A673 (cell line): ENCODE data around the gene ZIC5. TPM values are rescaled to one million over a fixed set of nuclear protein-coding genes. Genes with fewer than 3 reads are reported as not detected.

Experiments
- Bru-seq: library from RNA; stranded (reverse); fragments of 400-500 nt; gene quantifications from one replicate; lab custom pipeline; 2021; lab: Mats Ljungman, UMichigan
- BruChase-seq, 2 experiments: library from RNA; stranded (reverse); fragments of 400-500 nt; gene quantifications; one replicate each; lab custom pipeline; 2021; lab: Mats Ljungman, UMichigan
- BruUV-seq: library from RNA; stranded (reverse); fragments of 400-500 nt; replicated peaks from 2 replicates; lab custom pipeline; 2021; lab: Mats Ljungman, UMichigan
- CTCF ChIA-PET: fragments of 300-600 bp; sonication (Branson Sonifier 250); formaldehyde crosslinking; loops from one replicate; lab custom pipeline; 2022; ENCODE audit warnings: antibody characterized with exemption; lab: Charles Lee
- POLR2A ChIA-PET: fragments of 300-600 bp; sonication (Branson Sonifier 250); formaldehyde crosslinking; loops from one replicate; lab custom pipeline; 2022; ENCODE audit warnings: antibody characterized with exemption; ENCODE audit not compliant: low non-redundant PET; lab: Charles Lee
- DNase-seq: peaks from one replicate; pipeline ENCODE4 v3.0.0-alpha.2; 2015; ENCODE audit warnings: low spot score
- H3K27ac ChIP-seq: fragments of 200-600 bp; sonication (generic); 2 replicates; pipeline ENCODE4 v1.5.1; 2016; ENCODE audit warnings: mixed run types, low read depth, mild to moderate bottlenecking, mixed read lengths, antibody characterized with exemption, low read length; ENCODE audit not compliant: poor library complexity, severe bottlenecking
- H3K27me3 ChIP-seq: fragments of 200-600 bp; sonication (generic); replicated peaks from 2 replicates; pipeline ENCODE4 v1.6.1; 2017; ENCODE audit warnings: mixed run types, low read depth, mild to moderate bottlenecking, mixed read lengths, antibody characterized with exemption, low read length; ENCODE audit not compliant: insufficient read depth, poor library complexity
- H3K36me3 ChIP-seq: fragments of 200-600 bp; sonication (generic); 2 replicates; pipeline ENCODE4 v1.6.1; 2016; ENCODE audit warnings: mixed run types, mild to moderate bottlenecking, mixed read lengths, antibody characterized with exemption, low read length; ENCODE audit not compliant: insufficient read depth, poor library complexity, severe bottlenecking
- H3K4me1 ChIP-seq: fragments of 200-600 bp; sonication (generic); 2 replicates; pipeline ENCODE4 v1.6.1; 2017; ENCODE audit warnings: mixed run types, mild to moderate bottlenecking, mixed read lengths, antibody characterized with exemption, low read length; ENCODE audit not compliant: insufficient read depth, poor library complexity, severe bottlenecking
- H3K4me3 ChIP-seq: fragments of 200-600 bp; sonication (generic); 2 replicates; pipeline ENCODE4 v1.5.1; 2016; ENCODE audit warnings: low read depth, mixed run types, mild to moderate bottlenecking, mixed read lengths, low read length; ENCODE audit not compliant: poor library complexity, severe bottlenecking
- H3K9me3 ChIP-seq: fragments of 200-600 bp; sonication (generic); 2 replicates; pipeline ENCODE4 v1.6.1; 2016; ENCODE audit warnings: mixed run types, low read depth, mild to moderate bottlenecking, mixed read lengths, antibody characterized with exemption, low read length; ENCODE audit not compliant: poor library complexity, severe bottlenecking
- CTCF ChIP-seq: fragments of 300-800, 200-600 bp; sonication (generic); conservative IDR thresholded peaks from 2 replicates; pipeline ENCODE4 v1.5.1; 2017; ENCODE audit warnings: low read depth, mild to moderate bottlenecking, antibody characterized with exemption, low read length, moderate library complexity, mixed read lengths
- EZH2 ChIP-seq: fragments of 200-600 bp; sonication (generic); IDR thresholded peaks from 2 replicates; pipeline ENCODE4 v1.6.1; 2017; ENCODE audit warnings: borderline replicate concordance, low read depth, mild to moderate bottlenecking, mixed read lengths, antibody characterized with exemption, low read length; ENCODE audit not compliant: poor library complexity, severe bottlenecking
- intact Hi-C: fragments of 100-400 bp; cut with micrococcal nuclease; formaldehyde crosslinking; loops from one replicate; pipeline ENCODE4 v1.10.0; 2022; ENCODE audit not compliant: unreplicated experiment
- long read RNA-seq: library from polyadenylated mRNA; stranded (forward); transcript quantifications from one replicate; pipeline ENCODE4 v2.0.0, GENCODE V29; 2022
- total RNA-seq: library from RNA; stranded (reverse); gene quantifications from 2 replicates; pipeline ENCODE4 v1.2.3, GENCODE V29; 2021

ZIC5 gene
- total RNA-seq = 23.4 and 25.2 TPM in 2 replicates
- Bru-seq, nascent RNA = percentile 97 among the genes with signal in this experiment
- BruChase-seq, experiment 1, labeled RNA remaining after a 2-hour chase = percentile 98 among the genes with signal in this experiment
- percentile 81 among the genes with signal in this experiment for BruChase-seq, experiment 2, labeled RNA remaining after a 6-hour chase
- long read RNA-seq, full-length matches to known transcripts = 22 of 45 reads
- long read RNA-seq, partial matches to known transcripts = 13 of 45 reads
- long read RNA-seq, other reads (novel, unspliced or antisense) = 10 of 45 reads

DNA sequence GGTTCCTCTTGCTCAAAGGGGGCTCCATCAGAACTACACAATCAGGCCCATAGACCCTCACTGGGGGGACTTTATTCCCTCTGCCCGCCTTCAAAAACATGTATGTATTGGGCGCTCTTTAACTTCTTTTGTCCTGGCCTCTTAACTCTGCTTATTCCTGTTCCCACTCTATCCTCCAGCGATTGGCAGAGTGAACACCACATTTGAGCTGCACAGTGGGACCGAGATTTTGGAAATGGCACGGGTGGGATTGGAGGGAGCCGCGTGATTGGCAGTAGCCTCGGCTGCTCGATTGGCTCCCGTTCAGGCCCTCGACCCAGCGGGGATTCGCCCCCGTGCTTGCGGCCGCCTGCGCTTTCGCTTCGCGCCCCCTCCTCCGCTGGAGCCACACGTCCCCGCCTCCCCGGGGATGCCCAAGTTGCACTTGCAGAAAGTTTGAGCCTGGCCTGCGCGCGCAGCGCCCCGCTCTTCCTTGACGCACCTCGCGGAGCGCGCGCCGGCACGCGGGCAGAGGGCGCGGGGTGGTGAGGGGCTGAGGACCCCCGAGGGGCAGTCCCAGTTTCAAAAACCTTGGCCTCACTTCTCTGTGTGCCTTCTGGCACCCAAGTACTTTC, at the start of gene ZIC5:
TSS of gene ZIC5 (minus strand) at position 192 of the 614 bp plus-strand sequence. CDS start at position 28, 164 bp downstream.
- POLR2A ChIA-PET = interaction anchor here (0.5 to 1.1 kb wide), 3 partner anchors 9 to 496 kb away, joined by 3 to 8 read pairs (median 3); partner anchors contain the start of gene ZIC2
- Histone ChIP-seq H3K4me1 (peaks cover 15% of the 10 kb centered on the region), H3K4me3 (peak within 1 kb of the TSS; percentile 91), H3K27me3 (no peaks in the 10 kb centered on the region), H3K36me3 (peaks cover 15% of the 10 kb centered on the region), H3K27ac (peak within 1 kb of the TSS; percentile 89), H3K9me3 (no peaks in the 10 kb centered on the region)
- CTCF ChIA-PET = interaction anchor here (1.0 kb wide), 1 partner anchor 9 kb away, joined by 3 read pairs; the partner anchor contains the start of gene ZIC2
- intact Hi-C loops = no loop called here
- peak; percentile 98 for DNase-seq
- BruUV-seq = no TSS peak
- TF ChIP-seq CTCF (no peak), EZH2 (no peak)

DNA sequence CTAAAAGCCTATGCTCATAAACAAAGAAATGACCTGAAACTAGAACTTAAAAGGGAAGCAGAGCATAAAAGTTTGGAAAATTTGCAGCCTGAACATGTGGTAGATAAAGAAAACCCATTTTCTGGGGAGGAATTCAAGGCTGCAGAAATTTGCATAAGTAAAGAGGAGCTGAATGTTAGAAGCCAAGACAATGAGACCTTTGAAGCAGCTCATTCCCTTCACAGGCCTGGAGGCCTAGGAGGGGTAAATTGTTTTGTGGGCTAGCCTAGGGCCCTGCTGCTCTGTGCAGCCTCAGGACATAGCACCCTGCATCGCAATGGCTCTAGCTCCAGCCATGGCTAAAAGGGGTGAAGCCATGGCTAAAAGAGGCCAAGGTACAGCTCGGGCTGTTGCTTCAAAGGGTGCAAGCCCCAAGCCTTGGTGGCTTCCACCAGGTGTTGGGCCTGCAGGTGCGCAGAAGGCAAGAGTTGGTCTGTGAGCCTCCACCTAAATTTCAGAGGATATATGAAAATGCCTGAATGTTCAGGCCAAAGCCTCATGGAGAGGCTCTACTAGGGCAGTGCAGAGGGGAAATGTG, 48.3 kb upstream of the ZIC5 start:
- intact Hi-C loops = no loop called here
- H3K36me3 ChIP-seq = no peaks in the 10 kb centered on the region
- H3K4me1 ChIP-seq = no peaks in the 10 kb centered on the region
- H3K27ac ChIP-seq = no peak overlapping the region
- H3K27me3 ChIP-seq = no peaks in the 10 kb centered on the region
- ChIA-PET POLR2A (no interaction called here), CTCF (interaction anchor here (0.7 kb wide), 1 partner anchor 1957 kb away, joined by 4 read pairs; no protein-coding TSS in a partner anchor)
- H3K4me3 ChIP-seq = no peak overlapping the region
- BruUV-seq = no TSS peak
- no peak for DNase-seq
- TF ChIP-seq EZH2 (no peak), CTCF (no peak)
- H3K9me3 ChIP-seq = no peaks in the 10 kb centered on the region

GRCh38 chr13:100014621-100015020, 43.1 kb upstream of the ZIC5 start:
- Histone ChIP-seq H3K27me3 (no peaks in the 10 kb centered on the region), H3K27ac (no peak overlapping the region), H3K36me3 (no peaks in the 10 kb centered on the region), H3K4me1 (no peaks in the 10 kb centered on the region), H3K9me3 (no peaks in the 10 kb centered on the region), H3K4me3 (no peak overlapping the region)
- TF ChIP-seq EZH2 (no peak), CTCF (no peak)
- intact Hi-C loops = no loop called here
- ChIA-PET CTCF (no interaction called here), POLR2A (no interaction called here)
- DNase-seq = no peak
- no TSS peak for BruUV-seq
